Memory B cell (primary cell): ENCODE results near the gene BEST3.

ENCODE experiments used
- ATAC-seq: fragments of 150-1000 bp; cut with Tn5 transposase; 2 replicates; pipeline ENCODE4 v1.10.0; 2021; ENCODE audit warnings: low read depth, mild to moderate bottlenecking, moderate library complexity
- DNase-seq, 2 donors: peaks; one replicate each; pipeline ENCODE4 v3.0.0; 2022; ENCODE audit warnings: low spot score in 2 of 2
- H3K27ac Mint-ChIP-seq: one replicate; pipeline ENCODE4 v1.8.0; 2022; ENCODE audit warnings: mild to moderate bottlenecking, moderate library complexity, mixed read lengths
- H3K27me3 Mint-ChIP-seq: one replicate; pipeline ENCODE4 v1.8.0; 2022; ENCODE audit warnings: mixed read lengths
- H3K36me3 Mint-ChIP-seq: one replicate; pipeline ENCODE4 v1.8.0; 2022; ENCODE audit warnings: mild to moderate bottlenecking, mixed read lengths
- H3K4me1 Mint-ChIP-seq: one replicate; pipeline ENCODE4 v1.8.0; 2022; ENCODE audit warnings: mixed read lengths
- H3K4me3 Mint-ChIP-seq: one replicate; pipeline ENCODE4 v1.8.0; 2022; ENCODE audit warnings: mild to moderate bottlenecking, moderate library complexity, mixed read lengths
- H3K9me3 Mint-ChIP-seq: one replicate; pipeline ENCODE4 v1.8.0; 2022; ENCODE audit warnings: mixed read lengths

Gene BEST3

GRCh38 chr12:69649529-69649928 is 49.6 kb downstream of the BEST3 start:
- Mint-ChIP-seq H3K4me3 (no peak overlapping the region), H3K9me3 (no peaks in the 10 kb centered on the region), H3K36me3 (no peaks in the 10 kb centered on the region), H3K27ac (no peak overlapping the region), H3K4me1 (no peaks in the 10 kb centered on the region), H3K27me3 (peaks cover 12% of the 10 kb centered on the region)
- ATAC-seq: no peak
- no peak for DNase-seq

GRCh38 chr12:69648476-69648875 is 50.6 kb downstream of the BEST3 start:
- Mint-ChIP-seq H3K9me3 (no peaks in the 10 kb centered on the region), H3K27me3 (peaks cover 12% of the 10 kb centered on the region), H3K27ac (no peak overlapping the region), H3K4me3 (no peak overlapping the region), H3K4me1 (no peaks in the 10 kb centered on the region), H3K36me3 (no peaks in the 10 kb centered on the region)
- no peak for DNase-seq
- ATAC-seq: no peak

DNA sequence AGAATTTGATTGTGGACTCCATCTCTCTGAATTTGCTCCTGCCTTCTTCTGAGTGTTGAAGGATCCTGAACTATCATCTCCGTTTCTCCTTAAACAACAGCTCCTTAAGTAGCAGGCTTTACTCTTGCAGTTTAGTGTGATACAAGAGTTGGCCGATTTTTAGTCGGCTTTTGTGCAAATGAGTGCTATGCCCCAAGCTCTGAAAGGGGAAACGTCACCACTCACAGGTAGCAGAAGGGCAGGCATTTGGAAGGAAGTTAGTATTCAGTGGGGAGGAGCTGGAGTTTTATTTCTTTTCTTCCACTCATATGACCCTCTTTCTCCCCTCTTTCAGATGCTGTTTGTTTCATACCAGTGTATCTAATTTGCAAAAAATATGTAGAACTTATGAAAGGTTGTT is 51.9 kb downstream of the BEST3 start:
- H3K4me1 Mint-ChIP-seq: no peaks in the 10 kb centered on the region
- H3K36me3 Mint-ChIP-seq: no peaks in the 10 kb centered on the region
- no peaks in the 10 kb centered on the region for H3K9me3 Mint-ChIP-seq
- H3K27ac Mint-ChIP-seq: no peak overlapping the region
- no peak overlapping the region for H3K4me3 Mint-ChIP-seq
- ATAC-seq: no peak
- H3K27me3 Mint-ChIP-seq: peaks cover 14% of the 10 kb centered on the region
- no peak for DNase-seq

GRCh38 chr12:69645031-69645430 is 54.1 kb downstream of the BEST3 start:
- H3K4me3 Mint-ChIP-seq: no peak overlapping the region
- no peak overlapping the region for H3K27ac Mint-ChIP-seq
- DNase-seq: no peak
- no peaks in the 10 kb centered on the region for H3K4me1 Mint-ChIP-seq
- no peaks in the 10 kb centered on the region for H3K9me3 Mint-ChIP-seq
- no peak for ATAC-seq
- H3K27me3 Mint-ChIP-seq: peaks cover 11% of the 10 kb centered on the region
- H3K36me3 Mint-ChIP-seq: no peaks in the 10 kb centered on the region

- no peak for DNase-seq
- no peak overlapping the region for H3K4me3 Mint-ChIP-seq
- H3K9me3 Mint-ChIP-seq: no peaks in the 10 kb centered on the region
- H3K27me3 Mint-ChIP-seq: peaks cover 10% of the 10 kb centered on the region
- no peaks in the 10 kb centered on the region for H3K36me3 Mint-ChIP-seq
- no peak overlapping the region for H3K27ac Mint-ChIP-seq
- H3K4me1 Mint-ChIP-seq: peaks cover 1% of the 10 kb centered on the region
- ATAC-seq: no peak
Observed at GRCh38 chr12:69644511-69644910, 54.6 kb downstream of the BEST3 start.

- H3K4me1 Mint-ChIP-seq: peaks cover 2% of the 10 kb centered on the region
- ATAC-seq: no peak
- H3K4me3 Mint-ChIP-seq: no peak overlapping the region
- no peaks in the 10 kb centered on the region for H3K9me3 Mint-ChIP-seq
- H3K27me3 Mint-ChIP-seq: peaks cover 7% of the 10 kb centered on the region
- no peak for DNase-seq
- no peaks in the 10 kb centered on the region for H3K36me3 Mint-ChIP-seq
- H3K27ac Mint-ChIP-seq: no peak overlapping the region
Observed at GRCh38 chr12:69642531-69642930, 56.6 kb downstream of the BEST3 start.

DNA sequence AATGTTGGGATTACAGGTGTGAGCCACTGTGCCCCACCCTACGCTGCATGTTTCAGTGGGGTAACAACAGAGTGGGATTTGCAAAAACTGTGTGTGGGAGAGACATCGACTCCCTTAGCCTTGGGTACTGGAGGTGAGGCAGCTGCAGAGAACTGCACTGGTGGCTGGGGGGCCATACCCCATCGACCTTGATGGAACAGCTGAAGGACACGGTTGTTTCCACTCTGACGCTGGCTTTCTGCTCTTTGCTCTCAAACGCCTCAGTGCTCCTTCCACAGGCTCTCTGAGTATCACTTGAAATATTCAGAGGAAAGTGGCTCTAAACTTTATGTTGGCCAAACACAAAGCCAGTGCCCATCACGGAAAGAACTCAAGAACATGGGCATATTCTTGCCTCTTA is 57.6 kb downstream of the BEST3 start:
- no peaks in the 10 kb centered on the region for H3K9me3 Mint-ChIP-seq
- H3K27ac Mint-ChIP-seq: no peak overlapping the region
- H3K27me3 Mint-ChIP-seq: peaks cover 5% of the 10 kb centered on the region
- DNase-seq: no peak
- peaks cover 2% of the 10 kb centered on the region for H3K4me1 Mint-ChIP-seq
- H3K4me3 Mint-ChIP-seq: no peak overlapping the region
- no peak for ATAC-seq
- H3K36me3 Mint-ChIP-seq: no peaks in the 10 kb centered on the region

- Mint-ChIP-seq H3K4me3 (no peak overlapping the region), H3K4me1 (peaks cover 2% of the 10 kb centered on the region), H3K36me3 (no peaks in the 10 kb centered on the region), H3K27me3 (peaks cover 4% of the 10 kb centered on the region), H3K27ac (no peak overlapping the region), H3K9me3 (no peaks in the 10 kb centered on the region)
- DNase-seq (peak; percentile 38 to 52), ATAC-seq (peak; percentile 78)
Observed at GRCh38 chr12:69639400-69640016, 59.6 kb downstream of the BEST3 start.

GRCh38 chr12:69633061-69633460 is 66.0 kb downstream of the BEST3 start:
- Mint-ChIP-seq H3K27ac (no peak overlapping the region), H3K9me3 (no peaks in the 10 kb centered on the region), H3K4me3 (no peak overlapping the region), H3K36me3 (no peaks in the 10 kb centered on the region), H3K4me1 (no peaks in the 10 kb centered on the region), H3K27me3 (peaks cover 3% of the 10 kb centered on the region)
- DNase-seq: no peak
- no peak for ATAC-seq

DNA sequence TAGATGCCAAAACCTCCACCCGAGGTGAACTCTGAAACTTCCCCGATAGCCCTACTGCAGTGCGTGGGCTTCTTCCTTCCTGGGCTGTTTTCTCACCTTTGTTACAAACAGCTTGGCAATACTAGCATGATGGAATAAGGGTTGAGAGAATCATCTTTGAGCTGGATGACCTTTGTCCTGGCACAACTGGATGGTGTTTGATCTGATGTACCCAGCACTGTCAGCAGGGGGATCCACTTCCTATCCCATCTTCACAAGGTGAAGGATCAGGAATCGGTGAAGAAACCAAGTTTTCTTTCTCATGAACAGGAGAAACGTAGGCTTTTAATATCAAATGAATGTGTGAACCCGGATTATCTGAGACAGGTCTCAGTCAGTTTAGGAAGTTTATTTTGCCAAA is 68.9 kb downstream of the BEST3 start:
- ATAC-seq (no peak), DNase-seq (no peak)
- Mint-ChIP-seq H3K27ac (no peak overlapping the region), H3K4me1 (no peaks in the 10 kb centered on the region), H3K9me3 (no peaks in the 10 kb centered on the region), H3K4me3 (no peak overlapping the region), H3K27me3 (peaks cover 2% of the 10 kb centered on the region), H3K36me3 (no peaks in the 10 kb centered on the region)

GRCh38 chr12:69627501-69627900 is 71.6 kb downstream of the BEST3 start:
- DNase-seq (no peak), ATAC-seq (no peak)
- Mint-ChIP-seq H3K27me3 (peaks cover 5% of the 10 kb centered on the region), H3K4me1 (no peaks in the 10 kb centered on the region), H3K27ac (no peak overlapping the region), H3K36me3 (no peaks in the 10 kb centered on the region), H3K9me3 (no peaks in the 10 kb centered on the region), H3K4me3 (no peak overlapping the region)

- Mint-ChIP-seq H3K27me3 (peaks cover 9% of the 10 kb centered on the region), H3K36me3 (no peaks in the 10 kb centered on the region), H3K27ac (no peak overlapping the region), H3K4me3 (no peak overlapping the region), H3K4me1 (no peaks in the 10 kb centered on the region), H3K9me3 (no peaks in the 10 kb centered on the region)
- no peak for DNase-seq
- no peak for ATAC-seq
Observed at GRCh38 chr12:69623970-69624369, 75.1 kb downstream of the BEST3 start.

DNA sequence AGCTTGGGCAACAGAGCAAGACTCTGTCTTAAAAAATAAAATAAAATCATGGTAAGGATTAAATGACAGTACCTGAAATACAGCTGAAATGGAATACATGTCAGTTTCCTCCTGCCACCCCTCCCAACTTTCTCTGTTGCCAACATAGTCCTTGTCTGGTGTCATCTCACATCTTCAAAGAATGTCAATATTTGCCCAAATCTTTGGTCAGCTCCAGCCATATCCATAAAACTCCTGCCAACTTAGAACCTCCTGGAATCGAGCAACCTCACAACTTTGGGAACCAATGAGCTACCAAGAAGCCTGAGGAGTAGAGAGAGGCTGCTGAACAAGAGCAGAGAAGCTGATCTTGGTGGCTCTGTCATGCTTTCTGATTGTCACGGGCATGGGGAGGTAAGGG is 77.6 kb downstream of the BEST3 start:
- H3K36me3 Mint-ChIP-seq: no peaks in the 10 kb centered on the region
- DNase-seq (no peak), ATAC-seq (no peak)
- H3K27ac Mint-ChIP-seq: no peak overlapping the region
- H3K27me3 Mint-ChIP-seq: peaks cover 11% of the 10 kb centered on the region
- no peak overlapping the region for H3K4me3 Mint-ChIP-seq
- no peaks in the 10 kb centered on the region for H3K4me1 Mint-ChIP-seq
- no peaks in the 10 kb centered on the region for H3K9me3 Mint-ChIP-seq

GRCh38 chr12:69620921-69621320 is 78.2 kb downstream of the BEST3 start:
- DNase-seq: no peak
- peaks cover 11% of the 10 kb centered on the region for H3K27me3 Mint-ChIP-seq

DNA sequence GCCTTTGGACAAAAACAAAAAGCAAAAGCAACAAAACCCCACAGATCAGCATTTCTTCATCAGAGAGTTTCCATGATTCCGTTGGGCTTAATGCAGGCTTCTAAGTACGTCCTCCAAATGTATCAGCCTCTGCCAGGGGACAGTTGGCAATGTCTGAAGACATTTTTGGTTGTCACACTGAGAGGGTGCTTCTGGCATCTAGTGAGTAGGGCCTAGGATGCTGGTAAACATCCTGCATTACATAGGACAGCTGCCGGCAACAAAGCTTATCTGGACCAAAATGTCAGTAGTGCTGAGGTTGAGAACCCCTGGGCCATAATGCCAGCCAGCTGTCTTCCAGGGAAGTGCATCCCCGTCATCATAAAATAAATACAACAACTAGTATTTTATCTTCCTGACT is 79.0 kb downstream of the BEST3 start:
- DNase-seq (no peak), ATAC-seq (no peak)
- Mint-ChIP-seq H3K4me1 (peaks cover 4% of the 10 kb centered on the region), H3K4me3 (no peak overlapping the region), H3K27me3 (peaks cover 11% of the 10 kb centered on the region), H3K27ac (no peak overlapping the region), H3K36me3 (no peaks in the 10 kb centered on the region), H3K9me3 (no peaks in the 10 kb centered on the region)

More at GRCh38 chr12:69620921-69621320, 78.2 kb downstream of the BEST3 start:
- Mint-ChIP-seq H3K27ac (no peak overlapping the region), H3K9me3 (no peaks in the 10 kb centered on the region), H3K36me3 (no peaks in the 10 kb centered on the region), H3K4me1 (peaks cover 2% of the 10 kb centered on the region), H3K4me3 (no peak overlapping the region)
- no peak for ATAC-seq
